GM21717 (cell line): ENCODE measurements around the gene COL24A1.
"Not testable (repeated sequence)": the region's sequence is repeated elsewhere in the genome, so short reads cannot be mapped to it uniquely, and the experiment has no call there.

Experiments used
- ATAC-seq: cut with Tn5 transposase; IDR thresholded peaks from one replicate; pipeline ENCODE4 v1.9.1; 2021; ENCODE audit warnings: mild to moderate bottlenecking, moderate library complexity; ENCODE audit not compliant: unreplicated experiment

The COL24A1 gene

GRCh38 chr1:86153836-86154235 lies 2.7 kb downstream of the COL24A1 start:
- ATAC-seq, result no peak

- no peak for ATAC-seq
Measured at GRCh38 chr1:86152887-86153286, 3.7 kb downstream of the COL24A1 start.

- no peak for ATAC-seq
Measured at GRCh38 chr1:86151427-86151826, 5.1 kb downstream of the COL24A1 start.

- no peak for ATAC-seq
Measured at GRCh38 chr1:86150553-86151055, 6.0 kb downstream of the COL24A1 start.

GRCh38 chr1:86149591-86149990 lies 7.0 kb downstream of the COL24A1 start:
- ATAC-seq, result no peak

GRCh38 chr1:86147755-86148154 lies 8.8 kb downstream of the COL24A1 start:
- no peak for ATAC-seq

- ATAC-seq, result no peak
Measured at GRCh38 chr1:86146566-86146965, 10.0 kb downstream of the COL24A1 start.

- no peak for ATAC-seq
Measured at GRCh38 chr1:86140281-86140880, 16.2 kb downstream of the COL24A1 start.

GRCh38 chr1:86138746-86139145 lies 17.8 kb downstream of the COL24A1 start:
- no peak for ATAC-seq

- ATAC-seq, result no peak
Measured at GRCh38 chr1:86137436-86137835, 19.1 kb downstream of the COL24A1 start.

GRCh38 chr1:86119214-86119764 lies 37.3 kb downstream of the COL24A1 start:
- no peak for ATAC-seq

- ATAC-seq, result no peak
Measured at GRCh38 chr1:86114816-86115400, 41.7 kb downstream of the COL24A1 start.

GRCh38 chr1:86114236-86114635 lies 42.3 kb downstream of the COL24A1 start:
- ATAC-seq, result no peak

- ATAC-seq, result not testable (repeated sequence)
Measured at GRCh38 chr1:86111590-86111989, 45.0 kb downstream of the COL24A1 start.

GRCh38 chr1:86110451-86111129 lies 46.0 kb downstream of the COL24A1 start:
- ATAC-seq, result no peak

GRCh38 chr1:86105533-86105866 lies 51.1 kb downstream of the COL24A1 start:
- no peak for ATAC-seq

GRCh38 chr1:86104606-86105532 lies 51.7 kb downstream of the COL24A1 start:
- no peak for ATAC-seq

- no peak for ATAC-seq
Measured at GRCh38 chr1:86101616-86102015, 55.0 kb downstream of the COL24A1 start.

GRCh38 chr1:86100401-86100800 lies 56.2 kb downstream of the COL24A1 start:
- ATAC-seq, result no peak

GRCh38 chr1:86089765-86090164 lies 66.8 kb downstream of the COL24A1 start:
- ATAC-seq, result no peak
